Ishikawa (cell line): ENCODE results near the gene FAM114A1.

Experiments
- CEBPB ChIP-seq: IDR thresholded peaks from 2 replicates; pipeline ENCODE4 v1.6.1; 2012
- CREB1 ChIP-seq: IDR thresholded peaks from 2 replicates; pipeline ENCODE4 v1.6.1; 2012; ENCODE audit warnings: low read depth
- EGR1 ChIP-seq: IDR thresholded peaks from 2 replicates; pipeline ENCODE4 v1.6.1; 2012
- EP300 ChIP-seq: IDR thresholded peaks from 2 replicates; pipeline ENCODE4 v1.6.1; 2012; ENCODE audit warnings: borderline replicate concordance
- FOXM1 ChIP-seq: IDR thresholded peaks from 2 replicates; pipeline ENCODE4 v1.6.1; 2012; ENCODE audit warnings: low read depth, borderline replicate concordance
- MAX ChIP-seq: IDR thresholded peaks from 2 replicates; pipeline ENCODE4 v1.6.1; 2012
- NFIC ChIP-seq: IDR thresholded peaks from 2 replicates; pipeline ENCODE4 v1.6.1; 2012
- RAD21 ChIP-seq: IDR thresholded peaks from 2 replicates; pipeline ENCODE4 v1.6.1; 2012; ENCODE audit warnings: low read depth
- TAF1 ChIP-seq: IDR thresholded peaks from 2 replicates; pipeline ENCODE4 v1.6.1; 2012; ENCODE audit warnings: low read depth, mild to moderate bottlenecking
- TCF12 ChIP-seq: IDR thresholded peaks from 2 replicates; pipeline ENCODE4 v1.6.1; 2012; ENCODE audit warnings: low read depth
- TEAD4 ChIP-seq: IDR thresholded peaks from 2 replicates; pipeline ENCODE4 v1.6.1; 2012
- USF1 ChIP-seq: IDR thresholded peaks from 2 replicates; pipeline ENCODE4 v1.6.1; 2012
- YY1 ChIP-seq: IDR thresholded peaks from 2 replicates; pipeline ENCODE4 v1.6.1; 2012; ENCODE audit warnings: low read depth
- ZBTB7A ChIP-seq: IDR thresholded peaks from 2 replicates; pipeline ENCODE4 v1.6.1; 2012; ENCODE audit warnings: low read depth

The FAM114A1 gene

GRCh38 chr4:38989487-38989886 lies 121.9 kb downstream of the FAM114A1 start:
- TF ChIP-seq ZBTB7A (no peak), EP300 (no peak), TAF1 (no peak), TEAD4 (no peak), USF1 (no peak), CREB1 (no peak), NFIC (no peak), MAX (no peak), RAD21 (no peak), EGR1 (no peak)

GRCh38 chr4:38990241-38990640 lies 122.6 kb downstream of the FAM114A1 start:
- TF ChIP-seq TCF12, result no peak
- TF ChIP-seq CEBPB, result no peak
- TF ChIP-seq NFIC, result no peak
- TF ChIP-seq YY1, result no peak
- no peak for TF ChIP-seq EP300

GRCh38 chr4:38993683-38994082 lies 126.1 kb downstream of the FAM114A1 start:
- no peak for TF ChIP-seq USF1
- TF ChIP-seq RAD21, result peak; percentile 24; the same call in 1 of the 2 replicates

- TF ChIP-seq ZBTB7A (no peak), TCF12 (no peak), TAF1 (no peak), FOXM1 (no peak), RAD21 (no peak), EP300 (no peak), EGR1 (no peak), NFIC (no peak), YY1 (no peak)
These were observed 126.5 kb downstream of the FAM114A1 start for GRCh38 chr4:38994135-38994534.
